Right lobe of liver (tissue), 4 donors: ENCODE measurements around the gene RAB34.

Experiments
- CTCF ChIP-seq, 4 donors: fragments of 200-600 bp in 3 of 4; fragments of 450-650 bp in 1 of 4; IDR thresholded peaks; one replicate each; pipeline versions ENCODE4 v1.5.1 to v1.8.0; 2016 to 2022; ENCODE audit warnings: antibody characterized with exemption in 4 of 4, mild to moderate bottlenecking in 2 of 4
- POLR2A ChIP-seq: fragments of 450-650 bp; IDR thresholded peaks from one replicate; pipeline ENCODE4 v1.6.1; 2017; ENCODE audit warnings: antibody characterized with exemption, mild to moderate bottlenecking
- donor health status: DM: no; HTN: no; CAD: no.
- donor health status: DM: no; HTN: no; CAD: no.
- donor health status: DM: no; HTN: yes; CAD: no.

GRCh38 chr17:28729950-28730330 lies 12.3 kb upstream of the RAB34 start:
- TF ChIP-seq CTCF (IDR thresholded peaks at IDR 0.05), result no peak
- TF ChIP-seq POLR2A, result no peak
